K562 (cell line): ENCODE data around the gene FASTKD1. TPM values are rescaled to one million over a fixed set of nuclear protein-coding genes. Genes with fewer than 3 reads are reported as not detected.

Experiments
- ATAC-seq: fragments of 200-7000 bp; cut with Tn5 transposase; 3 replicates; pipeline ENCODE4 v1.9.1; 2020; ENCODE audit warnings: moderate library complexity
- BruUV-seq: library from RNA; stranded (reverse); fragments of 400-500 nt; replicated peaks from 2 replicates; lab custom pipeline; 2021; lab: Mats Ljungman, UMichigan
- CTCF ChIA-PET: fragments of 300-600 bp; formaldehyde crosslinking; extraction: SDS; loops from one replicate; lab custom pipeline; 2021; ENCODE audit warnings: low intra/inter-chr PET ratio; lab: Yijun Ruan, JAX
- POLR2A ChIA-PET: fragments of 300-600, 350-650 bp; sonication (Branson Sonifier 250); formaldehyde crosslinking; extraction: SDS; loops from one replicate; lab custom pipeline; 2021; ENCODE audit warnings: antibody characterized with exemption, inconsistent platforms; lab: Yijun Ruan, JAX
- DNase-seq, 4 experiments: peaks; one replicate each; pipeline versions ENCODE4 v3.0.0 to v3.0.0-alpha.2; 2011 to 2018; ENCODE audit warnings: low spot score in 3 of 4, mixed read lengths in 3 of 4; ENCODE audit errors: extremely low read depth in 1 of 4
- FAIRE-seq: peaks from 2 replicates; lab custom pipeline; 2011; peaks lifted over from hg19 to GRCh38; lab: Jason Lieb, UNC
- H2AFZ ChIP-seq: 2 replicates; pipeline ENCODE4 v1.6.0; 2011; ENCODE audit warnings: low read depth, low read length, control low read depth, inconsistent platforms
- H3K27ac ChIP-seq: fragments of 200-600 bp; 3 replicates; pipeline ENCODE4 v1.8.0; 2011; ENCODE audit warnings: low read depth, mild to moderate bottlenecking, control low read depth, inconsistent platforms, low read length, moderate library complexity, mixed read lengths; ENCODE audit errors: extremely low read depth
- H3K27me3 ChIP-seq, 2 experiments: fragments of 300-600 bp in 1 of 2; 2 replicates in 1 of 2; 3 replicates in 1 of 2; pipeline versions ENCODE4 v1.6.0 to v1.8.0; 2011; ENCODE audit warnings: inconsistent platforms in 2 of 2, low read length in 2 of 2, mild to moderate bottlenecking in 1 of 2, mixed read lengths in 1 of 2, moderate library complexity in 1 of 2; ENCODE audit not compliant: control insufficient read depth in 2 of 2, insufficient read depth in 2 of 2
- H3K36me3 ChIP-seq: fragments of 300-600 bp; 3 replicates; pipeline ENCODE4 v1.8.0; 2011; ENCODE audit warnings: mild to moderate bottlenecking, low read length, inconsistent platforms; ENCODE audit not compliant: control insufficient read depth, insufficient read depth
- H3K4me1 ChIP-seq, 2 experiments: fragments of 200-600 bp in 1 of 2; replicated peaks in 1 of 2; 2 replicates in 1 of 2; 3 replicates in 1 of 2; pipeline versions ENCODE4 v1.5.1 to v1.8.0; 2011; ENCODE audit warnings: inconsistent platforms in 2 of 2, low read length in 2 of 2, mild to moderate bottlenecking in 1 of 2, mixed read lengths in 1 of 2, moderate library complexity in 1 of 2; ENCODE audit not compliant: control insufficient read depth in 2 of 2, insufficient read depth in 2 of 2
- H3K4me2 ChIP-seq: 2 replicates; pipeline ENCODE4 v1.6.1; 2011; ENCODE audit warnings: low read length, control low read depth, inconsistent platforms, mixed read lengths; ENCODE audit not compliant: insufficient read depth
- H3K4me3 ChIP-seq: fragments of 200-600 bp; sonication (generic), shearing (Covaris generic); 2 replicates; pipeline ENCODE4 v1.5.1; 2016; ENCODE audit warnings: control low read depth, inconsistent platforms
- H3K79me2 ChIP-seq: fragments of 200-600 bp; 3 replicates; pipeline ENCODE4 v1.8.0; 2011; ENCODE audit warnings: low read length, inconsistent platforms; ENCODE audit not compliant: control insufficient read depth, insufficient read depth
- H3K9ac ChIP-seq, 2 experiments: 2 replicates each; pipeline versions ENCODE4 v1.6.0 to v1.6.1; 2011; ENCODE audit warnings: low read depth in 2 of 2, low read length in 2 of 2, control low read depth in 1 of 2, inconsistent platforms in 1 of 2, mild to moderate bottlenecking in 1 of 2, mixed read lengths in 1 of 2; ENCODE audit not compliant: insufficient read depth in 1 of 2
- H3K9me1 ChIP-seq: one replicate; pipeline ENCODE4 v1.6.0; 2011; ENCODE audit warnings: inconsistent platforms, mild to moderate bottlenecking, low read length, moderate library complexity; ENCODE audit not compliant: control insufficient read depth, insufficient read depth
- H3K9me3 ChIP-seq: replicated peaks from 2 replicates; pipeline ENCODE4 v1.5.1; 2011; ENCODE audit warnings: low read depth, low read length, inconsistent platforms; ENCODE audit not compliant: control insufficient read depth, insufficient read depth
- H4K20me1 ChIP-seq: replicated peaks from 2 replicates; pipeline ENCODE4 v1.6.1; 2011; ENCODE audit warnings: low read length, inconsistent platforms, mixed read lengths; ENCODE audit not compliant: control insufficient read depth, insufficient read depth
- CREBBP ChIP-seq: IDR thresholded peaks from one replicate; pipeline ENCODE4 v1.6.1; 2012; ENCODE audit warnings: low read depth, mild to moderate bottlenecking, control low read depth, inconsistent platforms, low read length
- FOSL1 ChIP-seq: fragments of 200-800 bp; sonication (Bioruptor generic); conservative IDR thresholded peaks from 2 replicates; pipeline ENCODE4 v1.6.1; 2016; ENCODE audit warnings: missing genetic modification characterization, missing compliant biosample characterization
- HCFC1 ChIP-seq: IDR thresholded peaks from 2 replicates; pipeline ENCODE4 v1.6.1; 2012; ENCODE audit warnings: low read depth, low read length, improper control_type of control experiment
- JUND ChIP-seq, 2 experiments: IDR thresholded peaks; 2 replicates in 1 of 2; 3 replicates in 1 of 2; pipeline ENCODE4 v1.6.1; 2011; ENCODE audit warnings: borderline replicate concordance in 2 of 2, low read depth in 2 of 2, low read length in 2 of 2, improper control_type of control experiment in 1 of 2, missing biosample characterization in 1 of 2, missing genetic modification characterization in 1 of 2, missing genetic modification reagents in 1 of 2
- MIER1 ChIP-seq: fragments of 450-650 bp; IDR thresholded peaks from 2 replicates; pipeline ENCODE4 v1.6.1; 2016; ENCODE audit warnings: antibody characterized with exemption, mild to moderate bottlenecking, low read depth
- POLR3A ChIP-seq: IDR thresholded peaks from 2 replicates; pipeline ENCODE4 v1.6.1; 2011; ENCODE audit warnings: borderline replicate concordance, mild to moderate bottlenecking, moderate library complexity; ENCODE audit not compliant: insufficient read length, insufficient read depth; ENCODE audit errors: extremely low read depth
- RCOR1 ChIP-seq, 2 experiments: IDR thresholded peaks; 2 replicates each; pipeline ENCODE4 v1.6.1; 2012; ENCODE audit warnings: low read depth in 2 of 2, low read length in 2 of 2, borderline replicate concordance in 1 of 2, improper control_type of control experiment in 1 of 2
- SRSF9 ChIP-seq: fragments of 200-400 bp; formaldehyde crosslinking; IDR thresholded peaks from 2 replicates; pipeline ENCODE4 v1.6.1; 2017; ENCODE audit warnings: low read depth, low read length, borderline replicate concordance
- ZNF408 ChIP-seq: fragments of 250-450 bp; sonication (Bioruptor Pico); IDR thresholded peaks from 2 replicates; pipeline ENCODE4 v1.4.0; 2020; ENCODE audit warnings: low read depth, mild to moderate bottlenecking, moderate library complexity
- ZNF551 ChIP-seq: fragments of 250-450 bp; sonication (Bioruptor Pico); IDR thresholded peaks from 2 replicates; pipeline ENCODE4 v1.5.0; 2021; ENCODE audit warnings: mild to moderate bottlenecking, moderate library complexity
- WGBS: fragments of 100-300 bp; shearing (Covaris generic); methylation state at CpG from one replicate; pipeline ENCODE4 v1.1.6; 2016; ENCODE audit warnings: low coverage, mixed read lengths; ENCODE audit not compliant: insufficient coverage; ENCODE audit errors: missing lambda C conversion rate; 5-methylcytosine and 5-hydroxymethylcytosine counted together
- in situ Hi-C: fragments of 300-500 bp; cut with MboI; formaldehyde crosslinking; loops from 4 replicates; pipeline ENCODE4 v1.15.0; 2018; ENCODE audit warnings: inconsistent platforms, mixed read lengths
- intact Hi-C: fragments of 100-400 bp; cut with micrococcal nuclease; formaldehyde crosslinking; loops from 2 replicates; pipeline ENCODE4 v1.14.2; 2022
- polyA plus RNA-seq, 8 experiments: library from polyadenylated mRNA; depleted of rRNA in 4 of 8; stranded (reverse) in 5 of 8; unstranded in 3 of 8; fragments of >200 nt; fragmentation: Nextera tagmentation in 2 of 8; fragmentation: Illumina TruSeq in 1 of 8; extraction: Ambion mirVana in 2 of 8; extraction: Trizol in 1 of 8; gene quantifications; 2 replicates each; pipeline versions ENCODE4 v1.2.1 to v1.2.3, GENCODE V29; 2011 to 2014; ENCODE audit warnings: inconsistent platforms in 1 of 8, missing spikeins in 1 of 8
- total RNA-seq, 7 experiments: library from RNA; depleted of rRNA in 6 of 7; stranded (reverse); fragments of >200 nt in 6 of 7; fragmentation: Illumina TruSeq in 2 of 7; extraction: Trizol in 2 of 7; gene quantifications; 2 replicates each; pipeline versions ENCODE4 v1.2.1 to v1.2.3, GENCODE V29; 2011 to 2021; ENCODE audit warnings: low replicate concordance in 1 of 7
- TF ChIP-seq, protein P1 (sequence below): fragments of 250-450 bp; sonication (Bioruptor Pico); IDR thresholded peaks from 2 replicates; pipeline ENCODE4 v1.9.0; 2021; ENCODE audit warnings: mild to moderate bottlenecking
- TF ChIP-seq, protein P2 (sequence below), 2 experiments: IDR thresholded peaks; 2 replicates each; pipeline ENCODE4 v1.6.1; 2011; ENCODE audit warnings: borderline replicate concordance in 1 of 2, control low read depth in 1 of 2, low read depth in 1 of 2, low read length in 1 of 2, mild to moderate bottlenecking in 1 of 2, mixed read lengths in 1 of 2, moderate library complexity in 1 of 2; ENCODE audit not compliant: insufficient read depth in 1 of 2, insufficient read length in 1 of 2, poor library complexity in 1 of 2, severe bottlenecking in 1 of 2; ENCODE audit errors: extremely low read depth in 1 of 2

FASTKD1 gene
- total and polyA plus RNA-seq, 9 of the 15 experiments (the other 6 are each of a cell fraction or from before 2014, with no cell fraction given), result 63.5 to 134 (median 119) TPM

GRCh38 chr2:169495310-169495928, 78.2 kb downstream of the FASTKD1 start:
- ATAC-seq (no peak), FAIRE-seq (no peak)
- no peak overlapping the region for H3K9ac ChIP-seq
- no peak overlapping the region for H3K4me2 ChIP-seq
- no peaks in the 10 kb centered on the region for H4K20me1 ChIP-seq
- no peaks in the 10 kb centered on the region for H3K79me2 ChIP-seq
- H3K4me3 ChIP-seq, result no peak overlapping the region
- 0 out of 3 replicates have a peak, but pooled peaks cover 4% of the 10 kb centered on the region for H3K36me3 ChIP-seq
- WGBS, result 62% methylated on average over 5 of the region's 5 CpGs
- H3K9me1 ChIP-seq, result no peaks in the 10 kb centered on the region
- TF ChIP-seq, protein P1, sequence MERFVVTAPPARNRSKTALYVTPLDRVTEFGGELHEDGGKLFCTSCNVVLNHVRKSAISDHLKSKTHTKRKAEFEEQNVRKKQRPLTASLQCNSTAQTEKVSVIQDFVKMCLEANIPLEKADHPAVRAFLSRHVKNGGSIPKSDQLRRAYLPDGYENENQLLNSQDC, result no peak
- no peak for TF ChIP-seq FOSL1 (tag)
- no peak for TF ChIP-seq ZNF408 (CRISPR knock-in tag)
- TF ChIP-seq HCFC1, result no peak
- TF ChIP-seq SRSF9, result no peak
- no peak for TF ChIP-seq MIER1
- no peak for TF ChIP-seq POLR3A
- no peak for TF ChIP-seq CREBBP
- TF ChIP-seq, protein P2, sequence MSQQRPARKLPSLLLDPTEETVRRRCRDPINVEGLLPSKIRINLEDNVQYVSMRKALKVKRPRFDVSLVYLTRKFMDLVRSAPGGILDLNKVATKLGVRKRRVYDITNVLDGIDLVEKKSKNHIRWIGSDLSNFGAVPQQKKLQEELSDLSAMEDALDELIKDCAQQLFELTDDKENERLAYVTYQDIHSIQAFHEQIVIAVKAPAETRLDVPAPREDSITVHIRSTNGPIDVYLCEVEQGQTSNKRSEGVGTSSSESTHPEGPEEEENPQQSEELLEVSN (IDR thresholded peaks at IDR 0.05; ENCODE audit: borderline replicate concordance in 1 of 2, extremely low read depth in 1 of 2, insufficient read depth in 1 of 2, insufficient read length in 1 of 2, low read depth in 1 of 2, low read length in 1 of 2, poor library complexity in 1 of 2, severe bottlenecking in 1 of 2), result no peak
- no peak for TF ChIP-seq JUND (IDR thresholded peaks at IDR 0.05; ENCODE audit: borderline replicate concordance, low read depth, low read length)
- TF ChIP-seq JUND (tag; IDR thresholded peaks at IDR 0.05; ENCODE audit: borderline replicate concordance, low read depth, low read length), result no peak
- no peak for TF ChIP-seq RCOR1 (IDR thresholded peaks at IDR 0.05; ENCODE audit: borderline replicate concordance in 1 of 2, low read depth in 2 of 2, low read length in 2 of 2)
- TF ChIP-seq ZNF551 (CRISPR knock-in tag), result no peak
- TF ChIP-seq, all 486 proteins: peak for 0
- intact Hi-C loops (no loop called here), in situ Hi-C loops (no loop called here)
- ChIA-PET POLR2A (no interaction called here), CTCF (no interaction called here)
- DNase-seq, result no peak
- H3K9me3 ChIP-seq, result no peaks in the 10 kb centered on the region
- H2AFZ ChIP-seq, result no peak overlapping the region
- BruUV-seq, result no TSS peak
- no peak overlapping the region for H3K27ac ChIP-seq
- H3K4me1 ChIP-seq, result no peaks in the 10 kb centered on the region
- no peaks in the 10 kb centered on the region for H3K27me3 ChIP-seq
